SK-N-SH (cell line): ENCODE measurements around the gene SUPT20HL1. TPM values are rescaled to one million over a fixed set of nuclear protein-coding genes. Genes with fewer than 3 reads are reported as not detected.

Experiments used
- CTCF ChIA-PET: fragments of 300-600, 350-600 bp; formaldehyde crosslinking; extraction: SDS; loops from one replicate; lab custom pipeline; 2021; lab: Yijun Ruan, JAX
- POLR2A ChIA-PET: fragments of 350-600 bp; sonication (Branson Sonifier 250); formaldehyde crosslinking; extraction: SDS; loops from one replicate; lab custom pipeline; 2020; ENCODE audit warnings: antibody characterized with exemption, inconsistent platforms; lab: Yijun Ruan, JAX
- DNase-seq: peaks from one replicate; pipeline ENCODE4 v3.0.0; 2012
- H2AFZ ChIP-seq: fragments of 200-600 bp; sonication (generic); 2 replicates; pipeline ENCODE4 v1.8.1; 2016; ENCODE audit warnings: antibody characterized with exemption, mild to moderate bottlenecking, low read depth
- H3F3A ChIP-seq: fragments of 200-600 bp; sonication (generic); replicated peaks from 2 replicates; pipeline ENCODE3; 2016; ENCODE audit warnings: antibody characterized with exemption, mild to moderate bottlenecking; ENCODE audit not compliant: insufficient read depth
- H3K27ac ChIP-seq, 2 experiments: fragments of 200-500 bp in 1 of 2; fragments of 200-600 bp in 1 of 2; sonication (Bioruptor generic) in 1 of 2; sonication (generic), shearing (Covaris generic) in 1 of 2; 2 replicates each; pipeline versions ENCODE4 v1.5.1 to v1.6.1; 2014 to 2016; ENCODE audit warnings: low read depth in 2 of 2, inconsistent platforms in 1 of 2, low read length in 1 of 2, mild to moderate bottlenecking in 1 of 2, mixed read lengths in 1 of 2
- H3K27me3 ChIP-seq: fragments of 200-600 bp; sonication (generic), shearing (Covaris generic); 2 replicates; pipeline ENCODE4 v1.6.1; 2016; ENCODE audit warnings: mixed run types; ENCODE audit not compliant: insufficient read depth
- H3K36me3 ChIP-seq, 2 experiments: fragments of 200-500 bp in 1 of 2; fragments of 200-600 bp in 1 of 2; sonication (Bioruptor generic) in 1 of 2; sonication (generic) in 1 of 2; replicated peaks in 1 of 2; 2 replicates each; pipeline versions ENCODE3 to v1.5.1; 2014 to 2016; ENCODE audit warnings: low read length in 1 of 2, mild to moderate bottlenecking in 1 of 2; ENCODE audit not compliant: insufficient read depth in 2 of 2, control insufficient read depth in 1 of 2
- H3K4me1 ChIP-seq, 2 experiments: fragments of 200-500 bp in 1 of 2; fragments of 200-600 bp in 1 of 2; sonication (Bioruptor generic) in 1 of 2; sonication (generic), shearing (Covaris generic) in 1 of 2; 2 replicates each; pipeline versions ENCODE4 v1.5.1 to v1.6.1; 2014 to 2016; ENCODE audit warnings: low read depth in 1 of 2, low read length in 1 of 2, mixed run types in 1 of 2; ENCODE audit not compliant: insufficient read depth in 2 of 2, control insufficient read depth in 1 of 2
- H3K4me2 ChIP-seq: fragments of 200-600 bp; sonication (generic), shearing (Covaris generic); 2 replicates; pipeline ENCODE4 v1.6.1; 2017; ENCODE audit warnings: mixed run types
- H3K4me3 ChIP-seq, 2 experiments: fragments of 200-500 bp in 1 of 2; fragments of 200-600 bp in 1 of 2; sonication (Bioruptor generic) in 1 of 2; sonication (generic), shearing (Covaris generic) in 1 of 2; 2 replicates each; pipeline versions ENCODE4 v1.5.1 to v1.8.1; 2014 to 2016; ENCODE audit warnings: low read depth in 2 of 2, inconsistent platforms in 1 of 2, low read length in 1 of 2, mild to moderate bottlenecking in 1 of 2, mixed read lengths in 1 of 2, moderate library complexity in 1 of 2
- H3K79me2 ChIP-seq: fragments of 200-600 bp; sonication (generic); 2 replicates; pipeline ENCODE4 v1.8.1; 2017; ENCODE audit warnings: mild to moderate bottlenecking; ENCODE audit not compliant: insufficient read depth
- H3K9ac ChIP-seq: fragments of 200-600 bp; sonication (generic); 2 replicates; pipeline ENCODE4 v1.6.1; 2017; ENCODE audit warnings: mixed run types
- H3K9me2 ChIP-seq: fragments of 200-600 bp; sonication (generic); 2 replicates; pipeline ENCODE4 v1.6.1; 2017; ENCODE audit warnings: mixed run types
- H3K9me3 ChIP-seq: fragments of 200-600 bp; sonication (generic); 2 replicates; pipeline ENCODE4 v1.6.1; 2017; ENCODE audit warnings: mixed run types, mild to moderate bottlenecking, moderate library complexity
- H4K20me1 ChIP-seq: fragments of 200-600 bp; sonication (generic); 2 replicates; pipeline ENCODE4 v1.6.1; 2017; ENCODE audit warnings: mild to moderate bottlenecking, mixed run types; ENCODE audit not compliant: insufficient read depth
- CHD2 ChIP-seq: fragments of 150-350 bp; IDR thresholded peaks from 2 replicates; pipeline ENCODE4 v1.6.1; 2018; ENCODE audit warnings: low read length; ENCODE audit not compliant: partially characterized antibody
- CTCF ChIP-seq: fragments of 200-600 bp; sonication (generic); IDR thresholded peaks from 2 replicates; pipeline ENCODE4 v1.6.1; 2017; ENCODE audit warnings: antibody characterized with exemption, mild to moderate bottlenecking, moderate library complexity
- ELF1 ChIP-seq: IDR thresholded peaks from 2 replicates; pipeline ENCODE4 v1.4.0; 2012
- EP300 ChIP-seq, 2 experiments: IDR thresholded peaks; 2 replicates each; pipeline versions ENCODE4 v1.4.0 to v1.6.1; 2012; ENCODE audit warnings: borderline replicate concordance in 1 of 2, low read depth in 1 of 2, low read length in 1 of 2
- EZH2phosphoT487 ChIP-seq: fragments of 200-600 bp; sonication (generic); IDR thresholded peaks from 2 replicates; pipeline ENCODE4 v1.6.1; 2017; ENCODE audit warnings: low read depth, mixed run types, mild to moderate bottlenecking, antibody characterized with exemption, moderate library complexity, borderline replicate concordance
- FOXJ3 ChIP-seq: sonication (generic); formaldehyde crosslinking; IDR thresholded peaks from 2 replicates; pipeline ENCODE4 v1.5.1; 2020; ENCODE audit warnings: mild to moderate bottlenecking, missing genetic modification reagents
- FOXM1 ChIP-seq: IDR thresholded peaks from 2 replicates; pipeline ENCODE4 v1.4.0; 2012; ENCODE audit warnings: low read depth, mild to moderate bottlenecking
- GATA2 ChIP-seq: sonication (generic); formaldehyde crosslinking; IDR thresholded peaks from 2 replicates; pipeline ENCODE4 v1.5.0; 2020; ENCODE audit warnings: mild to moderate bottlenecking, missing genetic modification reagents
- JUND ChIP-seq: IDR thresholded peaks from 2 replicates; pipeline ENCODE4 v1.4.0; 2012
- MAX ChIP-seq: IDR thresholded peaks from 2 replicates; pipeline ENCODE4 v1.4.0; 2012; ENCODE audit warnings: low read depth
- MEF2A ChIP-seq: IDR thresholded peaks from 2 replicates; pipeline ENCODE4 v1.4.0; 2012; ENCODE audit warnings: low read depth, borderline replicate concordance
- MXI1 ChIP-seq: IDR thresholded peaks from 2 replicates; pipeline ENCODE4 v1.6.1; 2012; ENCODE audit warnings: mild to moderate bottlenecking, low read depth, low read length, improper control_type of control experiment
- NFIC ChIP-seq: IDR thresholded peaks from 2 replicates; pipeline ENCODE4 v1.4.0; 2012; ENCODE audit warnings: borderline replicate concordance
- NRF1 ChIP-seq: IDR thresholded peaks from 2 replicates; pipeline ENCODE4 v1.6.1; 2012; ENCODE audit warnings: low read depth, mild to moderate bottlenecking, low read length
- RAD21 ChIP-seq: IDR thresholded peaks from 2 replicates; pipeline ENCODE4 v1.6.1; 2012; ENCODE audit warnings: mild to moderate bottlenecking, low read length
- RXRA ChIP-seq: IDR thresholded peaks from 2 replicates; pipeline ENCODE4 v1.4.0; 2012; ENCODE audit warnings: low read depth, mild to moderate bottlenecking, borderline replicate concordance
- SIN3A ChIP-seq: IDR thresholded peaks from 2 replicates; pipeline ENCODE4 v1.6.1; 2012; ENCODE audit warnings: low read depth, mild to moderate bottlenecking, low read length, moderate library complexity, borderline replicate concordance
- SMC3 ChIP-seq: IDR thresholded peaks from 2 replicates; pipeline ENCODE4 v1.6.1; 2012; ENCODE audit warnings: low read depth, low read length, improper control_type of control experiment
- TAF1 ChIP-seq: IDR thresholded peaks from 2 replicates; pipeline ENCODE4 v1.6.1; 2012; ENCODE audit warnings: low read depth, mild to moderate bottlenecking, low read length, moderate library complexity, borderline replicate concordance
- TCF12 ChIP-seq: IDR thresholded peaks from 2 replicates; pipeline ENCODE4 v1.4.0; 2012
- YY1 ChIP-seq: IDR thresholded peaks from 2 replicates; pipeline ENCODE4 v1.4.0; 2012; ENCODE audit warnings: low read depth, mild to moderate bottlenecking
- ZBTB33 ChIP-seq: IDR thresholded peaks from 2 replicates; pipeline ENCODE4 v1.4.0; 2012; ENCODE audit warnings: low read depth, borderline replicate concordance
- WGBS: methylation state at CpG from one replicate; pipeline ENCODE4 v1.1.6; 2017; ENCODE audit warnings: low lambda C conversion rate; 5-methylcytosine and 5-hydroxymethylcytosine counted together
- polyA plus RNA-seq, 3 experiments: library from polyadenylated mRNA; depleted of rRNA; stranded (reverse); fragments of >200 nt; gene quantifications; 2 replicates each; pipeline ENCODE4 v1.2.3, GENCODE V29; 2012
- TF ChIP-seq, protein P1 (sequence below): IDR thresholded peaks from 2 replicates; pipeline ENCODE4; 2012
- TF ChIP-seq, protein P2 (sequence below): IDR thresholded peaks from 2 replicates; pipeline ENCODE4 v1.4.0; 2012; ENCODE audit warnings: low read depth, borderline replicate concordance

The SUPT20HL1 gene
- polyA plus RNA-seq, 1 of the 3 experiments (the other 2 are of a cell fraction), result not detected

DNA sequence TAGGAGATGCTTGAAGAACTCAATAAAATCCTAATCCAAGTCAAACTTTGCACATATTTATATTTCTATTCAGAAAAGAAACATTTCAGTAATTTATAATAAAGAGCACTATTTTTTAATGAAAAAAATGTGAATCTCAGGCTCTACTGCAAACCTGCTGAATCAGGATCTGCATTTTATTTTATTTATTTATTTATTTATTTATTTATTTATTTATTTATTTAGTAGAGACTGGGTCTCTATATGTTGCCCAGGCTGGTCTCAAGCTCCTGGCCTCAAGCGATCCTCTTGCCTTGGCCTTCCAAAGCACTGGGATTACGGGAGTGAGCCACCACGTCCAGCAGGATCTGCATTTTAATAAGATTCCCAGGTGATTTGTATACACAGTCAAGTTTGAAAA lies 16.0 kb downstream of the SUPT20HL1 start:
- Histone ChIP-seq H3K9me3 (no peaks in the 10 kb centered on the region), H3K4me1 (no peaks in the 10 kb centered on the region; a peak in 1 of 4 replicates), H3K27ac (no peak overlapping the region), H2AFZ (no peak overlapping the region), H3F3A (no peaks in the 10 kb centered on the region), H3K9me2 (no peaks in the 10 kb centered on the region), H3K79me2 (no peaks in the 10 kb centered on the region), H3K4me3 (no peak overlapping the region), H4K20me1 (no peaks in the 10 kb centered on the region), H3K36me3 (no peaks in the 10 kb centered on the region), H3K4me2 (no peak overlapping the region), H3K27me3 (no peaks in the 10 kb centered on the region; the same call in 1 of the 2 replicates), H3K9ac (no peak overlapping the region)
- CTCF ChIA-PET, result interaction anchor here (0.6 kb wide), 1 partner anchor 322 kb away, joined by 4 read pairs; the partner anchor contains the start of gene EIF2S3
- POLR2A ChIA-PET, result no interaction called here
- no peak for DNase-seq
- TF ChIP-seq RXRA (no peak), GATA2 (no peak), FOXM1 (no peak), RAD21 (no peak), MXI1 (no peak), FOXJ3 (no peak), JUND (no peak), EP300 (IDR thresholded peaks at IDR 0.05; ENCODE audit: borderline replicate concordance in 1 of 2, low read depth in 1 of 2, low read length in 1 of 2) (no peak), TAF1 (no peak), NFIC (no peak), SIN3A (no peak), ELF1 (no peak)
- TF ChIP-seq, protein P1, sequence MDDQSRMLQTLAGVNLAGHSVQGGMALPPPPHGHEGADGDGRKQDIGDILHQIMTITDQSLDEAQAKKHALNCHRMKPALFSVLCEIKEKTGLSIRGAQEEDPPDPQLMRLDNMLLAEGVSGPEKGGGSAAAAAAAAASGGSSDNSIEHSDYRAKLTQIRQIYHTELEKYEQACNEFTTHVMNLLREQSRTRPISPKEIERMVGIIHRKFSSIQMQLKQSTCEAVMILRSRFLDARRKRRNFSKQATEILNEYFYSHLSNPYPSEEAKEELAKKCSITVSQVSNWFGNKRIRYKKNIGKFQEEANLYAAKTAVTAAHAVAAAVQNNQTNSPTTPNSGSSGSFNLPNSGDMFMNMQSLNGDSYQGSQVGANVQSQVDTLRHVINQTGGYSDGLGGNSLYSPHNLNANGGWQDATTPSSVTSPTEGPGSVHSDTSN, result no peak
- WGBS, result 63% methylated on average over 3 of the region's 3 CpGs

GRCh38 chrX:24377195-24377594 lies 16.8 kb downstream of the SUPT20HL1 start:
- DNase-seq, result no peak
- H3K9me3 ChIP-seq, result no peaks in the 10 kb centered on the region
- no peak overlapping the region for H3K27ac ChIP-seq
- no peaks in the 10 kb centered on the region for H3F3A ChIP-seq
- H3K9me2 ChIP-seq, result no peaks in the 10 kb centered on the region
- H3K9ac ChIP-seq, result no peak overlapping the region
- no peaks in the 10 kb centered on the region; the same call in 1 of the 2 replicates for H3K27me3 ChIP-seq
- H3K79me2 ChIP-seq, result no peaks in the 10 kb centered on the region
- no peak overlapping the region for H3K4me2 ChIP-seq
- H4K20me1 ChIP-seq, result no peaks in the 10 kb centered on the region
- ChIA-PET POLR2A (no interaction called here), CTCF (interaction anchor here (1.0 kb wide), 1 partner anchor 18 kb away, joined by 4 read pairs; no protein-coding TSS in a partner anchor)
- no peak overlapping the region for H2AFZ ChIP-seq
- H3K4me3 ChIP-seq, result no peak overlapping the region
- 27% methylated on average over 2 of the region's 2 CpGs for WGBS
- no peaks in the 10 kb centered on the region for H3K36me3 ChIP-seq
- H3K4me1 ChIP-seq, result no peaks in the 10 kb centered on the region; a peak in 1 of 4 replicates
- no peak for TF ChIP-seq JUND
- TF ChIP-seq YY1, result no peak
- TF ChIP-seq, protein P2, sequence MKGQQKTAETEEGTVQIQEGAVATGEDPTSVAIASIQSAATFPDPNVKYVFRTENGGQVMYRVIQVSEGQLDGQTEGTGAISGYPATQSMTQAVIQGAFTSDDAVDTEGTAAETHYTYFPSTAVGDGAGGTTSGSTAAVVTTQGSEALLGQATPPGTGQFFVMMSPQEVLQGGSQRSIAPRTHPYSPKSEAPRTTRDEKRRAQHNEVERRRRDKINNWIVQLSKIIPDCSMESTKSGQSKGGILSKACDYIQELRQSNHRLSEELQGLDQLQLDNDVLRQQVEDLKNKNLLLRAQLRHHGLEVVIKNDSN, result no peak
- no peak for TF ChIP-seq MXI1
- no peak for TF ChIP-seq ELF1
- no peak for TF ChIP-seq MAX
- TF ChIP-seq CTCF, result no peak
- no peak for TF ChIP-seq CHD2
- no peak for TF ChIP-seq FOXJ3
- no peak for TF ChIP-seq SMC3
- TF ChIP-seq RAD21, result no peak
- no peak for TF ChIP-seq FOXM1
- TF ChIP-seq EZH2phosphoT487, result no peak
- TF ChIP-seq ZBTB33, result no peak
- no peak for TF ChIP-seq TCF12
- TF ChIP-seq NFIC, result no peak
- TF ChIP-seq MEF2A, result no peak
- TF ChIP-seq NRF1, result no peak
